Activated CD4-positive, alpha-beta T cell treated with anti-CD3 and anti-CD28 coated beads, Interleukin-2, amount 10 ng/mL, durations not matched to agents 24 days and 14 days (primary cell): ENCODE measurements around the gene RCOR3. TPM values are rescaled to one million over a fixed set of nuclear protein-coding genes. Genes with fewer than 3 reads are reported as not detected.
A peak's percentile ranks its signal among the peaks of the same experiment; 100 is the strongest.
"Not testable (repeated sequence)": the region's sequence is repeated elsewhere in the genome, so short reads cannot be mapped to it uniquely, and the experiment has no call there.

Experiments used
- DNase-seq: peaks from one replicate; pipeline ENCODE4 v3.0.0; 2022
- H3K27ac Mint-ChIP-seq: one replicate; pipeline ENCODE4 v1.8.0; 2022; ENCODE audit warnings: mild to moderate bottlenecking, mixed read lengths
- H3K27me3 Mint-ChIP-seq: one replicate; pipeline ENCODE4 v1.8.0; 2022; ENCODE audit warnings: mixed read lengths
- H3K36me3 Mint-ChIP-seq: one replicate; pipeline ENCODE4 v1.8.0; 2022; ENCODE audit warnings: low read depth, mild to moderate bottlenecking, mixed read lengths
- H3K4me1 Mint-ChIP-seq: one replicate; pipeline ENCODE4 v1.8.0; 2021; ENCODE audit warnings: mixed read lengths
- H3K4me3 Mint-ChIP-seq: one replicate; pipeline ENCODE4 v1.8.0; 2022; ENCODE audit warnings: mild to moderate bottlenecking, moderate library complexity, mixed read lengths
- H3K9me3 Mint-ChIP-seq: one replicate; pipeline ENCODE4 v1.8.0; 2021; ENCODE audit warnings: mixed read lengths
- intact Hi-C: fragments of 100-400 bp; cut with micrococcal nuclease; formaldehyde crosslinking; loops from one replicate; pipeline ENCODE4 v1.15.1; 2023
- total RNA-seq: library from RNA; stranded (reverse); gene quantifications from 2 replicates; pipeline ENCODE4 v1.2.3, GENCODE V29; 2022

RCOR3 gene
- total RNA-seq, 1 donor from 2014 or later = 39.8 TPM

DNA sequence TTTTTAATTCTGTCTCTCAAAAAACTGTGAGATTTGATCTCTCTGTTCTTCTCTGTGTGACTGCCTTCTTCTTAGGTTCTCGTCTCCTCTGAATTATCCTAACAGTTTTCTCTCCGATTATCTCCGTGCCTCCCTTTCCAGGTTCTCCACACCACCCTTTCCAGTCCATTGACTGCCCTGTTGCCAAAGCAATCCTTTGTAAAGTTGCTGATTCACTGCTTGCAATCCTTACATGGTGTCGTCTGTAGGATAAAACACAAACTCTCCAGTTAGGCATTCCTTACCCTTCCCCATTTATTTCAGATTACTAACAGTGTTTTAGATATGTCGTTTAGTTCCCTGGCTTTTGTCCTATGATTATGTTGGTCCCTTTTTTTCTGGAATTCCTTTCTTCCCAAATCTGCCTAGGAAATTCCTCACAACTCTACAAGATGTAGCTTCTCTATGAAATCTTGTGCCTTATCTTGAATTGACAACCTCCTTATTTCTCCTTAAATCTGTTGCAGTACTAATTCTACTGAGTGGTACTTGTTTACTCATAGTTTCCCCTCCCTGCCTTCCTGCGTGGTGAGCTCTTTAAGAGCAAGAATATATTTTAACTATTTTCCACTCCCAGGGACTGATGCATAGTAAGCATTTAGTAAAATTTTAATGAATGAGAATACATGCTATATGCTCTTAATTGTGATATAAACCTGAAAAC is 22.3 kb downstream of the RCOR3 start:
- no peak overlapping the region for H3K4me3 Mint-ChIP-seq
- DNase-seq = no peak
- intact Hi-C loops = loop anchor here (1.0 to 2.0 kb wide), 6 partner anchors 15 to 136 kb away; no protein-coding TSS in a partner anchor

DNA sequence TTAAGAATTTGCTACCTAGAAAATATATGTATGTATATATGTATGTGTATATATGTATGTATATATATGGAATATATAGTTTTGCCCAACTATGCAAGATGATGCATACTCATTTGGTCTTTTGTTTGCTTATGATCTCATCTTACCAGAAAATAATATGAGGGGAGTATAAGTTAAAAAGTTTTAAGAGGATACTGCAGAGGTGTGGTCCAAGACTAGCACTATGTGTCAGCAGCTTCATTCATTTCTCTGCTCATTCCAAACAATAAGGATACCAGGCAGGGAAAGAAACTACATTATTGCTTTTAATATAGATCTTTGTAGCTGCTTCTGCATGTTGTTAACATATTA is 22.8 kb downstream of the RCOR3 start:
- H3K9me3 Mint-ChIP-seq = no peaks in the 10 kb centered on the region
- H3K4me3 Mint-ChIP-seq = no peak overlapping the region
- H3K4me1 Mint-ChIP-seq = peaks cover 7% of the 10 kb centered on the region
- no peak overlapping the region for H3K27ac Mint-ChIP-seq
- intact Hi-C loops = loop anchor here (1.0 kb wide), 1 partner anchor 14 kb away; no protein-coding TSS in a partner anchor
- no peak for DNase-seq
- no peaks in the 10 kb centered on the region for H3K27me3 Mint-ChIP-seq
- H3K36me3 Mint-ChIP-seq = peaks cover 31% of the 10 kb centered on the region

More for the DNA sequence above, 22.3 kb downstream of the RCOR3 start:
- no peak overlapping the region for H3K27ac Mint-ChIP-seq
- no peaks in the 10 kb centered on the region for H3K9me3 Mint-ChIP-seq
- peaks cover 27% of the 10 kb centered on the region for H3K36me3 Mint-ChIP-seq
- peaks cover 4% of the 10 kb centered on the region for H3K4me1 Mint-ChIP-seq
- H3K27me3 Mint-ChIP-seq = no peaks in the 10 kb centered on the region

DNA sequence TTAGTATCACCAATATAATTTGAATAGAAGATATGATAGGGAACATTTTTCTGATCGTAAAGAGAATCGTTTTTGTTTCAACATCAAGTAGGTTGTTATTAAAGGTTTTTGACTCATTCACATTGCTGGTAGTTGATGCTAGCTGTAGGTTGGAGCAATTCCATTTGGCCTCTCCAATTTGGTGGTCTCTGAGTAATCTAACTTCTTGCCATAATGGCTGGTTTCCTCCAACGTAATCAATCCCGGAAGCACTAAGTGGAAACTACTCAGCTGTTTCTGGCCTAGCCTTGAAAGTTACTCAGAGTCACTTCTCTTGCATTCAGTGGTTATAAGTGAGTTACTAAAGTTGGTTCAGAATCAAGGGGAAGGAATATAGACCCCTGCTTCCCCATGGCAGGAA is 26.0 kb downstream of the RCOR3 start:
- intact Hi-C loops = no loop called here
- DNase-seq = no peak
- Mint-ChIP-seq H3K27me3 (no peaks in the 10 kb centered on the region), H3K9me3 (no peaks in the 10 kb centered on the region), H3K4me1 (peaks cover 10% of the 10 kb centered on the region), H3K4me3 (no peak overlapping the region), H3K36me3 (peaks cover 44% of the 10 kb centered on the region), H3K27ac (no peak overlapping the region)

DNA sequence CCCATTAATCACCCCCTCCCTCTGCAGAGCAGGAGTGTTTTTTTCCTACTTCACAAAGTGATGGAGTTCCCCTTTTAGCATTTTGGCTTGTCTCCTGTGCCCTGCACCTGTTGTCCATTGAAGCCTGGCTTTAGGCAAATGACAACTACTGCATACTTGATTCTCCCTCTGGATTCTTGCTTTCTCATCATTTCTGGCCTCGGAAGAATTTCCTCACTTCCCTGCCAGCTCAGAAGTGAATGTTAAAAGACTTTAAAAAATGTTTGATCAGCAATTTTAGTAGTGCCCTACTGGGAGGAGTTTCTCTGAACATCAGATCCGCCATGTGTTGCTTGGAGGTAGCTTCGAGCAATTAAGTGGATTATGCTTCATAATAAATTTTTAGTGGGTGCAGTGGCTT is 28.1 kb downstream of the RCOR3 start:
- H3K9me3 Mint-ChIP-seq = no peaks in the 10 kb centered on the region
- H3K36me3 Mint-ChIP-seq = peaks cover 59% of the 10 kb centered on the region
- no peak overlapping the region for H3K4me3 Mint-ChIP-seq
- H3K4me1 Mint-ChIP-seq = peaks cover 9% of the 10 kb centered on the region
- peak overlapping the region; percentile 65 for H3K27ac Mint-ChIP-seq
- intact Hi-C loops = no loop called here
- H3K27me3 Mint-ChIP-seq = no peaks in the 10 kb centered on the region
- no peak for DNase-seq

DNA sequence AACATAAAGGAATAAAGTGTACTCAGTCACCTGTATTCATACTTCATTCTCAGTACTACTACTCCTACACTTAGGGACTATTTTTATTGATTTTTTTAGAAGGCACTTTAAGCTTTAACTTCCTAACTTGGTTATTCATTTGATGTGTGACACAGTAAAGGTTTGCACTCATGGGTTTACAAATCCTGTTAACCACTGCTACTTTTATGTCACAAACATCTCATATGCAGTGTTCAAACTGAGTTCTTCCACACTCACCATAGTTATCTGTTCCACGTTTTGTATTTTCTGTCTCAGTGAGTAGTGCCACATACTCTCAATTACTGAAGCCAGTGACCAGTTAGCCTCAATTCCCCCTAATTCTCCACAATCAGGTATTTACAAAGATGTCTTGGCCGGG is 33.2 kb downstream of the RCOR3 start:
- H3K36me3 Mint-ChIP-seq = peaks cover 54% of the 10 kb centered on the region
- intact Hi-C loops = no loop called here
- no peaks in the 10 kb centered on the region for H3K27me3 Mint-ChIP-seq
- DNase-seq = no peak
- peaks cover 6% of the 10 kb centered on the region for H3K4me1 Mint-ChIP-seq
- no peak overlapping the region for H3K27ac Mint-ChIP-seq
- no peaks in the 10 kb centered on the region for H3K9me3 Mint-ChIP-seq
- H3K4me3 Mint-ChIP-seq = no peak overlapping the region

DNA sequence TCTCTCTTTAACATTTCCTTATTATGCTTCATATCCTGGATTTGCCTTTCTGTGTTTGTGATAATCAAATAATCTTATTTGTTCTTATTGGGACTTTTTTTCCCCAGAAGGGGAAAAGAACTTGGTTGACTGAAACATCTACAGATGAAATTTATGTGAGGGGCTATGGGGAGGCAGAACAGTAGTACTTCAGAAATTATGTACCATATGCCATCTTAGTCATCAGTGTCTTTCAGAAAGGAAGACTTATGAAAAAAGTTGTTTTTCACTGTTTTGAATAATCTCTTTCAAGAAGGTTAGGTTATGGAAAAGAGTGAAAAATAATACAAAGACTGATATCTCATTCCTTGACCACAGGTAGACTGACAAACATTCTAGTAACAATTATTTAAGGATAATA is 37.2 kb downstream of the RCOR3 start:
- no peak for DNase-seq
- no peaks in the 10 kb centered on the region for H3K9me3 Mint-ChIP-seq
- peaks cover 54% of the 10 kb centered on the region for H3K36me3 Mint-ChIP-seq
- intact Hi-C loops = loop anchor here (1.0 kb wide), 2 partner anchors 14 to 27 kb away; no protein-coding TSS in a partner anchor
- peaks cover 15% of the 10 kb centered on the region for H3K4me1 Mint-ChIP-seq
- H3K27me3 Mint-ChIP-seq = no peaks in the 10 kb centered on the region
- H3K27ac Mint-ChIP-seq = peak overlapping the region; percentile 54
- H3K4me3 Mint-ChIP-seq = no peak overlapping the region

DNA sequence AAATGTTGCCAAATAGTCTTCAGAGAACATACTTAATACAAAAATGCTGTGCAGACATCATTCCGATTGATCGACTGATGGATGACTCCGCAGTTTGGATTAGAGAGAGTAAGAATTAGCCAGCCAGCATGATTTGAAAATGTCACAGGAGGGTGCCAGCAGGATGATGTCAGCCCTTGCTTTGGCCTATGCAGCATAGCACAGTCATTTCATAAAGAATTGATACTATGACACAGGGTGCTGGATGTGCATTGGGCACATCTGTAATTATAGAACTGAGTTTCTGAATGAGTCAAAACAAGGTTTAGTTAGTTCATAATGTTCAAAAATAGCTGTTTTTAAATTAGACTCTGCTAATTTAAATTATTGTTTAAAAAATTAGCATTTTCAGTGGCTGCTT is 45.9 kb downstream of the RCOR3 start:
- intact Hi-C loops = loop anchor here (1.0 to 2.0 kb wide), 3 partner anchors 18 to 46 kb away; partner anchors contain the start of gene RCOR3
- Mint-ChIP-seq H3K36me3 (peaks cover 42% of the 10 kb centered on the region), H3K4me1 (peaks cover 16% of the 10 kb centered on the region), H3K4me3 (no peak overlapping the region), H3K27ac (peak overlapping the region; percentile 71), H3K9me3 (no peaks in the 10 kb centered on the region), H3K27me3 (no peaks in the 10 kb centered on the region)
- DNase-seq = no peak

DNA sequence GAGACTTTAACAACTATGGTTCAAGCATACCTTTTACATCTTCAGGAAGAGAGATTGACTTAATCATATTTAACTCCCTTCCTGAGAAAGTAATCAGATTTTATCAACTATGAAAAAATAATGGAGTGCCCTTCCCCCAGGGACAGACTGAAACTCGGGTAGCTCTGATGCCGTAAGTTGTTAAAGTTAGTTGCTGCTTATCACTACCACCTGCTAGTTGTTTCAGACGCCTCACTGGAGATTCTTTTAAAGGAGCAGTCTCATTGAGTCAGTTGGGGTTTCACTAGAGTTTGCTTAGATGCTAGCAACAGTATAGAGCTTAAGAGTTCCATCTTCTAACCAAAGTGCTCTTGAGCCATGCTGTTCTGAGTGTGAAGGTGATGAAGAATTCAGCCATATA is 50.5 kb downstream of the RCOR3 start:
- DNase-seq = no peak
- Mint-ChIP-seq H3K9me3 (no peaks in the 10 kb centered on the region), H3K4me3 (no peak overlapping the region), H3K27me3 (no peaks in the 10 kb centered on the region), H3K4me1 (peaks cover 9% of the 10 kb centered on the region), H3K27ac (no peak overlapping the region), H3K36me3 (peaks cover 26% of the 10 kb centered on the region)
- intact Hi-C loops = no loop called here

DNA sequence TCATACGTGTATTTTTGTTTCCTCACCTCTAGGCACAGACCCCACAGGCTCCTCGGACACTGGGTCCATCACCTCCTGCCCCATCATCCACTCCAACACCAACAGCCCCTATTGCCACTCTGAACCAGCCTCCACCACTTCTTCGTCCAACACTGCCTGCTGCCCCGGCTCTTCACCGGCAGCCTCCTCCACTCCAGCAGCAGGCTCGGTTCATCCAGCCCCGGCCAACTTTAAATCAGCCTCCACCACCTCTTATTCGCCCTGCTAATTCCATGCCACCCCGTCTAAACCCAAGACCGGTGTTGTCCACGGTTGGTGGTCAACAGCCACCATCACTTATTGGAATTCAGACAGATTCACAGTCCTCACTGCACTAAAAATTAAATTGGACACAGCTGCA is 54.2 kb downstream of the RCOR3 start:
- no peak overlapping the region for H3K4me3 Mint-ChIP-seq
- intact Hi-C loops = no loop called here
- H3K9me3 Mint-ChIP-seq = no peaks in the 10 kb centered on the region
- no peaks in the 10 kb centered on the region for H3K27me3 Mint-ChIP-seq
- no peak for DNase-seq
- peaks cover 3% of the 10 kb centered on the region for H3K4me1 Mint-ChIP-seq
- H3K27ac Mint-ChIP-seq = no peak overlapping the region
- peaks cover 14% of the 10 kb centered on the region for H3K36me3 Mint-ChIP-seq

DNA sequence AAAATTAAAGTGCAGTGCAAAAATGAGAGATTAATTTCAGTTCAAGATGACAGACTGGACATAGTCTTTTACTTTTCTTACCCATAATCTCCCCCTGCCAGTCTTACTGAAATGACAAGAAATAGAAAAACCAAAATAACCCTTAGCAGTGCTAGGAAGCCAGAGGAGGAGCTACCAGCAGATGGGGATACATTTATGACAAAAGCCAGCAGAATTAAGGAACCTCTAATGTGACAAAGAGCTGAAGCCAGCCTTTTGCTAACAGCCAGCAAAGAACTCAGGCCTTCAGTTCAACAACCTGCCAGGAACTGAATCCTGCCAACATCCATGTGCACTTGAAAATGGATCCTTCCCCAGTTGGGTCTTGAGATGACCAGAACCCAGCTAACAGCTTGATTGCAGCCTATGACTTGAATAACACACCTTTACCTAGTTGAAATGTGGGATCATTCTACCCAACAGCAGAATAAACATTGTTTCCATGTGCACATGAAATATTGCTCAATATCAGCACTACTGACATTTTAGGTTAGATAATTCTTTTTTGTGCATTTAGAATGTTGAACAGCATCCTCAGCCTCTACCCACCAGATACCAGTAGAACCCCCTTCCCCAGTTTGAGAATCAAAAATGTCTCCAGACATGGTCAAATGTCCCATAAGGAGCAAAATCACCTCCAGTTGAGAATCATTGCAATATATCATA is 59.6 kb downstream of the RCOR3 start:
- no peak overlapping the region for H3K27ac Mint-ChIP-seq
- intact Hi-C loops = no loop called here
- peaks cover under 1% of the 10 kb centered on the region for H3K36me3 Mint-ChIP-seq
- no peak for DNase-seq
- H3K4me3 Mint-ChIP-seq = no peak overlapping the region
- peaks cover 30% of the 10 kb centered on the region for H3K4me1 Mint-ChIP-seq
- H3K9me3 Mint-ChIP-seq = no peaks in the 10 kb centered on the region
- no peaks in the 10 kb centered on the region for H3K27me3 Mint-ChIP-seq

DNA sequence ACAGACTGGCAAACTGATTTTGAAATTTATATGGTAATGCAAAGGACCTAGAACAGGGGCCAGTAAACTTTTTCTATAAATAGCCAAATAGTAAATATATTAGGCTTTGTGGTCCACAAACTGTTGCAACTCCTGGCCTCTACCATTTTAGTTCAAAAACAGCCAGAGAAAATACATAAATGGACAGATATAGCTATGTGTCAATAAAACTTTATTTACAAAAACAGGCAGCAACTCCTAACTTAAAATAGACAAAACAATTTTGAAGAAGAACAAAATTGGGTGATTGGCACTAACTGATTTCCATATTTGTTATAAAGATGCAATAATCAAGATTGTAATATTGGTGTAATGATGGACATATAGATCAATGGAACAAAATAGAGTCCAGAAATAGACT is 60.7 kb downstream of the RCOR3 start:
- Mint-ChIP-seq H3K27ac (no peak overlapping the region), H3K4me3 (no peak overlapping the region), H3K9me3 (no peaks in the 10 kb centered on the region), H3K36me3 (no peaks in the 10 kb centered on the region), H3K4me1 (peaks cover 36% of the 10 kb centered on the region), H3K27me3 (no peaks in the 10 kb centered on the region)
- DNase-seq = no peak
- intact Hi-C loops = loop anchor here (5.0 kb wide), 2 partner anchors 873 to 988 kb away; no protein-coding TSS in a partner anchor

DNA sequence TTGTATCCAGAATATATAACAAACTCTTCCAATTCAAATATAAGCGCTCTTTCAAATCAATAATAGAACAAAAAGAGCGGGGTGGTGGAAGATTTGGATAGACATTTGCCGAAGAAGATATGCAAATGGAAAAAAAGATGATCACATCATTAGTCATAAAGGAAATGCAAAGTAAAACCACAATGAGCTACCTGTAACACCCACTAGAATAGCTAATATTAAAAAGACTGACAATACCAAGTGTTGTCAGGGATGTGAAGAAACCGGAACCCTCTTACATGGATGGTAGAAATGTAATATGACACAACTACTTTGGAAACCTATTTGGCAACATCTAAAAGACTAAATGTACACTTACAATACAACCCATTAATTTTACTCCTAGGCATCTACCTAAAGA is 61.8 kb downstream of the RCOR3 start:
- no peaks in the 10 kb centered on the region for H3K36me3 Mint-ChIP-seq

DNA sequence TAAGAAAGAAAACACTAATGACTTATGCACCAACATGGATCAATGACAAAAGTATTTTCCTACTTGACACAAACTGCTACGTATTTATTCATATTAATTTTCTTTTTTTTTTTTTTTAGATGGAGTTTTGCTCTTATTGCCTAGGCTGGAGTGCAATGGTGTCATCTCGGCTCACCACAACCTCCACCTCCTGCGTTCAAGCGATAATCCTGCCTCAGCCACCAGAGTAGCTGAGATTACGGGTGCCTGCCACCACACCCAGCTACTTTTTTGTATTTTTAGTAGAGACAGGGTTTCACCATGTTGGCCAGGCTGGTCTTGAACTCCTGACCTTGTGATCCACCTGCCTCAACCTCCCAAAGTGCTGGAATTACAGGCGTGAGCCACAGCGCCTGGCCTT is 62.5 kb downstream of the RCOR3 start:
- peaks cover 49% of the 10 kb centered on the region for H3K4me1 Mint-ChIP-seq

More for the DNA sequence above, 61.8 kb downstream of the RCOR3 start:
- Mint-ChIP-seq H3K27me3 (no peaks in the 10 kb centered on the region), H3K4me3 (no peak overlapping the region), H3K4me1 (peaks cover 45% of the 10 kb centered on the region), H3K9me3 (no peaks in the 10 kb centered on the region), H3K27ac (peak overlapping the region; percentile 66)
- intact Hi-C loops = loop anchor here (5.0 kb wide), 2 partner anchors 874 to 989 kb away; no protein-coding TSS in a partner anchor
- no peak for DNase-seq

More for the DNA sequence above, 62.5 kb downstream of the RCOR3 start:
- H3K9me3 Mint-ChIP-seq, H3K36me3 Mint-ChIP-seq, DNase-seq, H3K4me3 Mint-ChIP-seq, H3K27me3 Mint-ChIP-seq: not testable (repeated sequence)
- intact Hi-C loops = loop anchor here (2.0 to 5.0 kb wide), 4 partner anchors 41 to 989 kb away; no protein-coding TSS in a partner anchor
- H3K27ac Mint-ChIP-seq = peak overlapping the region; percentile 67
